Heart left ventricle (tissue), 13 donors: ENCODE data around the gene WDR74.

Experiments
- CTCF ChIP-seq, 12 donors: fragments of 200-600 bp; sonication (generic) in 4 of 12; IDR thresholded peaks; one replicate each; pipeline versions ENCODE4 v1.5.0 to v1.8.0; 2018 to 2022; ENCODE audit warnings: antibody characterized with exemption in 12 of 12, mild to moderate bottlenecking in 5 of 12
- POLR2A ChIP-seq, 2 donors: fragments of 450-650 bp; IDR thresholded peaks; one replicate each; pipeline ENCODE4 v1.6.1; 2017; ENCODE audit warnings: antibody characterized with exemption in 2 of 2, mild to moderate bottlenecking in 2 of 2, moderate library complexity in 2 of 2
- donor health status: ischemic (EF 13 %, LVEDD 7.1; RV severe dilation, severe dysfunction).
- donor health status: DM: no; HTN: yes; CAD: no.
- donor health status: DM: no; HTN: no; CAD: no.
- donor health status: ischemic (EF 25% LVEDD 6.9; RV normal size, moderate dysfunction).
- donor health status: ischemic (EF 25% LVEDD 5.7; RV mildly dilated, moderate dysfunction).
- donor health status: ischemic (EF 35%, LVEDD 5.7; RV mildly dilated, moderate dysfunction).
- donor health status: nonischemic (EF 11% LVEDD 7.7; RV severe dilation, severe dysfunction).
- donor health status: DM: yes; HTN: yes; CAD: no.
- donor health status: PGD.
- donor health status: ischemic (EF 29% LVEDD 5.4; RV normal size, mild dysfunction).
- donor health status: nonischemic (EF 23%, LVEDD 6.1; RV moderate dilation, normal function).

DNA sequence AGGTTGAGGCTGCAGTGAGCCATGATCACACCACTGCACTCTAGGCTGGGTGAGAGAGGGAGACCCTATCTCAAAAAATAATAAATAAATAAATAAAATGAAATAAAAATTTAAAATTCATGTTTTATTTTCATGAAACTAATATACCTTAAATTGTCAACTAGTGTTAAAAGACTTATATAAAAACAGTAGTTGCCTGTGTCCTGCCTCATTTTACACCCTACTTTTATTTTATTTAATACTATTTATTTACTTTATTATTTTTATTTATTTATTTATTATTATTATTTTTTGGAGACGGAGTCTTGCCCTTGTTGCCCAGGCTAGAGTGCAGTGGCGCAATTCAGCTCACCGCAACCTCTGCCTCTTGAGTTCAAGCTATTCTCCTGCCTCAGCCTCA, 4.8 kb upstream of the WDR74 start:
- TF ChIP-seq CTCF (IDR thresholded peaks at IDR 0.05), result no peak
- TF ChIP-seq POLR2A (IDR thresholded peaks at IDR 0.05), result no peak
